Upper lobe of left lung (tissue), 4 donors: ENCODE data around the gene REV1.

Experiments
- EP300 ChIP-seq, 4 donors: sonication (generic); formaldehyde crosslinking; IDR thresholded peaks; one replicate each; pipeline ENCODE4 v1.5.1; 2017; ENCODE audit warnings: antibody characterized with exemption in 4 of 4, control low read depth in 2 of 4
- POLR2A ChIP-seq, 4 donors: fragments of 450-650 bp; IDR thresholded peaks; one replicate each; pipeline ENCODE4 v1.5.1; 2016 to 2017; ENCODE audit warnings: antibody characterized with exemption in 4 of 4, mild to moderate bottlenecking in 2 of 4
- POLR2AphosphoS5 ChIP-seq, 2 donors: sonication (generic); formaldehyde crosslinking; IDR thresholded peaks; one replicate each; pipeline ENCODE4 v1.5.1; 2017; ENCODE audit warnings: antibody characterized with exemption in 2 of 2
- TF ChIP-seq, protein P1 (sequence below), 6 experiments: fragments of 450-650 bp in 4 of 6; fragments of 200-600 bp in 2 of 6; sonication (generic) in 2 of 6; IDR thresholded peaks; one replicate each; pipeline ENCODE4 v1.5.1; 2016 to 2019; ENCODE audit warnings: antibody characterized with exemption in 6 of 6

DNA sequence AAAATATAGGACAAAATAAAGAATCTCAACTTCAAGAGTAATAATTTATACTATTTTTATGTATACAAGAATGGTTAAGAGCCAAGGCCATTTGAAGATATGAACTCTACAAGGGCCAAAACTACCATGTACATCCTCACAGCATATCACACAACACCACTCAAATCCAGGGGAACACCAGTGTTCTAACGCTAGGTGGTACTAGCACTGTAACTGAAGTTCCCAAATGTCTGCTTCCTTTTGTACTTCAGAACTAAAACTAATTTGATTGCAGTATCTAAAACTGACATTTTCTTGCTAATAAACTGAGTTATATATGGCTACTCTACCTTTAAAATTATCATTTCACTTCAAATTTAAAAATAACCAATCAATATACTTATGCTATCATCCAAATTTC lies 47.0 kb downstream of the REV1 start:
- TF ChIP-seq POLR2AphosphoS5 (IDR thresholded peaks at IDR 0.05) = no peak
- TF ChIP-seq, protein P1, sequence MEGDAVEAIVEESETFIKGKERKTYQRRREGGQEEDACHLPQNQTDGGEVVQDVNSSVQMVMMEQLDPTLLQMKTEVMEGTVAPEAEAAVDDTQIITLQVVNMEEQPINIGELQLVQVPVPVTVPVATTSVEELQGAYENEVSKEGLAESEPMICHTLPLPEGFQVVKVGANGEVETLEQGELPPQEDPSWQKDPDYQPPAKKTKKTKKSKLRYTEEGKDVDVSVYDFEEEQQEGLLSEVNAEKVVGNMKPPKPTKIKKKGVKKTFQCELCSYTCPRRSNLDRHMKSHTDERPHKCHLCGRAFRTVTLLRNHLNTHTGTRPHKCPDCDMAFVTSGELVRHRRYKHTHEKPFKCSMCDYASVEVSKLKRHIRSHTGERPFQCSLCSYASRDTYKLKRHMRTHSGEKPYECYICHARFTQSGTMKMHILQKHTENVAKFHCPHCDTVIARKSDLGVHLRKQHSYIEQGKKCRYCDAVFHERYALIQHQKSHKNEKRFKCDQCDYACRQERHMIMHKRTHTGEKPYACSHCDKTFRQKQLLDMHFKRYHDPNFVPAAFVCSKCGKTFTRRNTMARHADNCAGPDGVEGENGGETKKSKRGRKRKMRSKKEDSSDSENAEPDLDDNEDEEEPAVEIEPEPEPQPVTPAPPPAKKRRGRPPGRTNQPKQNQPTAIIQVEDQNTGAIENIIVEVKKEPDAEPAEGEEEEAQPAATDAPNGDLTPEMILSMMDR (IDR thresholded peaks at IDR 0.05) = peak in 2 of 6 experiments; percentile 19 to 20
- TF ChIP-seq POLR2A (IDR thresholded peaks at IDR 0.05) = no peak
- no peak for TF ChIP-seq EP300 (IDR thresholded peaks at IDR 0.05)
